Right lobe of liver (tissue), 4 donors: ENCODE measurements around the gene RPL3.

Experiments used
- POLR2A ChIP-seq: fragments of 450-650 bp; IDR thresholded peaks from one replicate; pipeline ENCODE4 v1.6.1; 2017; ENCODE audit warnings: antibody characterized with exemption, mild to moderate bottlenecking
- TF ChIP-seq, protein P1 (sequence below), 4 donors: fragments of 200-600 bp in 3 of 4; fragments of 450-650 bp in 1 of 4; IDR thresholded peaks; one replicate each; pipeline versions ENCODE4 v1.5.1 to v1.8.0; 2016 to 2022; ENCODE audit warnings: antibody characterized with exemption in 4 of 4, mild to moderate bottlenecking in 2 of 4
- donor health status: DM: no; HTN: no; CAD: no.
- donor health status: DM: no; HTN: no; CAD: no.
- donor health status: DM: no; HTN: yes; CAD: no.

- TF ChIP-seq, protein P1, sequence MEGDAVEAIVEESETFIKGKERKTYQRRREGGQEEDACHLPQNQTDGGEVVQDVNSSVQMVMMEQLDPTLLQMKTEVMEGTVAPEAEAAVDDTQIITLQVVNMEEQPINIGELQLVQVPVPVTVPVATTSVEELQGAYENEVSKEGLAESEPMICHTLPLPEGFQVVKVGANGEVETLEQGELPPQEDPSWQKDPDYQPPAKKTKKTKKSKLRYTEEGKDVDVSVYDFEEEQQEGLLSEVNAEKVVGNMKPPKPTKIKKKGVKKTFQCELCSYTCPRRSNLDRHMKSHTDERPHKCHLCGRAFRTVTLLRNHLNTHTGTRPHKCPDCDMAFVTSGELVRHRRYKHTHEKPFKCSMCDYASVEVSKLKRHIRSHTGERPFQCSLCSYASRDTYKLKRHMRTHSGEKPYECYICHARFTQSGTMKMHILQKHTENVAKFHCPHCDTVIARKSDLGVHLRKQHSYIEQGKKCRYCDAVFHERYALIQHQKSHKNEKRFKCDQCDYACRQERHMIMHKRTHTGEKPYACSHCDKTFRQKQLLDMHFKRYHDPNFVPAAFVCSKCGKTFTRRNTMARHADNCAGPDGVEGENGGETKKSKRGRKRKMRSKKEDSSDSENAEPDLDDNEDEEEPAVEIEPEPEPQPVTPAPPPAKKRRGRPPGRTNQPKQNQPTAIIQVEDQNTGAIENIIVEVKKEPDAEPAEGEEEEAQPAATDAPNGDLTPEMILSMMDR (IDR thresholded peaks at IDR 0.05) = no peak
- TF ChIP-seq POLR2A = no peak
Observed at GRCh38 chr22:39317084-39317774, 2.2 kb downstream of the RPL3 start.
